HPDE6-E6E7 (cell line): ENCODE results near the gene TTLL11.

Experiments
- DNase-seq: peaks from one replicate; pipeline ENCODE4 v3.0.0; 2011; ENCODE audit warnings: missing footprints; ENCODE audit errors: extremely low spot score

The TTLL11 gene

DNA sequence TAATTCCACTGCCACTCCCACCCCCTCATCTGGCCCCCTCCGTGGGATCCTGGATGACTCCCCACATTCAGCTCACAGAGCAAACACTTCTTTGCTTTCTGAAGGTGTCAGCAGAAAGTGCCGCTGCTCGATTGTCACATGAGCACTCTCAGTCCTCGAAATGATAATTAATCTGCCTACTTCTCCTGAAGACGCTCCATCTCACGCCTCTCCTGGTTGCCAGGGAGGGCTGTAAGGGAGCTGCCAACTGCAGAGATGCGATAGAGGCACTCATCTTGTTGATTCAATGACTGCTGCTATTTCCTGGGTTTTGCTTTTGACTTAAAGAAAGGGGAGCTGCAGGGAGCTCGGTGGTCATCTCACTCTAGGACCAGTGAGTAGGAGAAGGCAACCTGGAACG is 235.2 kb downstream of the TTLL11 start:
- DNase-seq: no peak

- no peak for DNase-seq
Measured at GRCh38 chr9:121855476-121855875, 237.6 kb downstream of the TTLL11 start.

- no peak for DNase-seq
Measured at GRCh38 chr9:121853617-121854395, 239.3 kb downstream of the TTLL11 start.

DNA sequence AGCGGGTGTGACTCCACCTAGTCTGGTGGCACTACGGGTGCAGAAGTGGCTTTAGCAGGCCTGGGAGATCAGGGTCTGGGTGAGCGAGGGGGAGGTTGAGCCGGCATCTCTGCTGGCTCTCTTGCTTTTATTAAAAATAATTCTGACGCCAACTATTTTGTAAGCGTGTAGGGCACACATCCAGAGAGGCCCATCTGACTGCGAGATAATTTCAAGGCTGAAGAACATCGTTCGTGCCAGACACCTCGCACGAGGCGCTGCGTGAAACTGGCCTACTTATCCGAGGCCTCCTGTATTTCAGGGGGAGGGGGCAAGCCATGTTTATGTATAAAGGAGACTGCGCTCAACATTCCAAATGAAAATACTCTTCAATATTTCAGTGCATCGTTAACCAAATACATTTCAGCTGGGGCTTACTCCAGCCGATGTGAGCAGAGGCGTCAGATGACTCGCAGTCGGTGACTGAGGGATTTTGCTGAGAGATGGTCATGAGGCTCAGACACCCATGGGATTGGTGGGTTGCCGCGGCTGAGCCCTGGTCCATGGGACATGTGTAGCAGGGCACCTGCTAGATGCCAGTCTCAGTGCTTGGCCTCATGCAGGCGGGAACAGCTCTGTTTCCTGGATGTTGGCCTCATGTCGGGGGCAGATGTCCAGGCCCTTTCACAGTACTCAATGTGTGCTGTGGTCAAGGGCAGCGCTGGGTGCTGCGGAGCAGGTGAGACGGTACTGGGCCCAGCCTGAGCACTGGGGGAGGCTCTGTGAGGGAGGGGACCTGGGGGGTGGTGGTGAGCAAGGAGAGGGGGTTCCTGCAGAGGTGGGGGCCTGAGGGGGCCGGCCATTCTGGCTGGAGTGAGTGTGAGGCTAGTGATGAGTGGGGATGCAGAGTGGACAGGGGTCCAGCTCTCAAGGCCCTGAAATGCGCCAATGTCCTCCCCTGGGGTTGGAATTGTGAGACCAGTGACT is 240.2 kb downstream of the TTLL11 start:
- no peak for DNase-seq

- no peak for DNase-seq
Measured at GRCh38 chr9:121852241-121852640, 240.9 kb downstream of the TTLL11 start.

DNA sequence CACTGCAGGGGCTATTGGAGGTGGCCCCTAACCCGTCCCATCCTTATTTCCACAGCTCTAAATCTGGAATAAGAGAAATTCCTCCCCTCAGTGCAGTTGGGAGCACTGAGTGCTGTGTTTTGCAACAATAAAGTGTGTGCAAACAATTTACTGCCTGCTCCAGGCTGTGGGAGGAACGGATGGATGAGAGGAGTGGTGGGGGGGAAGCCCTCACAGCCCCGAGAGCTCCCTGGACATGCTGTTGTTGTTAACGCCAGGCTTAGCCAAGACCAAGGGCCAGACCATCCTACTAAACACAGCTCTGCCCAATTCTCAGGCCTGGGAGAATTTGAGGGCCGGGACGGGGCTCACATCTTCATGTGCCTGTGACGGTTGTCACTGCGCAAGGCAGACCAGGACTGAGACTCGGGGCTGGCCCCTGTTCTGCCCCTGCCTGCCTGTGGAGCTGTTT is 241.4 kb downstream of the TTLL11 start:
- no peak for DNase-seq

DNA sequence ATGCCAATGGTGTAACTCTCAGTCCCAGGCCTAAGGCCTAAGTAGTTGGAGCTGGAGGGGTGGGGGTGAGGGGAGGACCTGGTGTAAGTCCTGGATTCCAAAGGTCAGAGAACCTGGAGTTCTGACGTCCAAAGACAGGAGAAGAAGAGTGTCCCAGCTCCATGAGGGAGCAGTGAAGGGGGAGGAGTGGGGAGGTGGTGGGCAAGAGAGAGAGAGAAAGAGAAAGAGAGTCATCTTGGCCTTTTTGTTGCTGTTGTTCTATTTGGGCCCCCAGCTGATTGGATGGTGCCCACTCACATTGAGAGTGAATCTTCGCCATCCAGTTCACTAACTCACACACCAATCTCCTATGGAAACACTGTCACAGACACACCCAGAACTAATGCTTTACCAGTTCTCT is 242.7 kb downstream of the TTLL11 start:
- DNase-seq: no peak

DNA sequence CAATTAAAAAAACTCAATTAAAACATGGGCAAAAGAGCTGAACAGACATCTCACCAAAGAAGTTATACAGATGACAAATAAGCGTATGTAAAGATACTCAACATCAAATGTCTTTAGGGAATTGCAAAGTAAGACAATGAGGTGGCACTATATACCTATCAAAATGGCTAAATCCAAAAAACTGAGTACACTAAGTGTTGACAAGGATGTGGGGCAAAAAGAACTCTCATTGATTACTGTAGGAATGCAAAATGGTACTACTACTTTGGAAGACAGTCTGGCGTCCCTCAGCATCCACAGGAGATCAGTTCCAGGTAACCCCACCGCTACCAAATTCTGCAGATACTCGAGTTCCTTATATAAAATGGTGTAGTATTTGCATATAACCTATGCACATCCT is 243.6 kb downstream of the TTLL11 start:
- DNase-seq: no peak

DNA sequence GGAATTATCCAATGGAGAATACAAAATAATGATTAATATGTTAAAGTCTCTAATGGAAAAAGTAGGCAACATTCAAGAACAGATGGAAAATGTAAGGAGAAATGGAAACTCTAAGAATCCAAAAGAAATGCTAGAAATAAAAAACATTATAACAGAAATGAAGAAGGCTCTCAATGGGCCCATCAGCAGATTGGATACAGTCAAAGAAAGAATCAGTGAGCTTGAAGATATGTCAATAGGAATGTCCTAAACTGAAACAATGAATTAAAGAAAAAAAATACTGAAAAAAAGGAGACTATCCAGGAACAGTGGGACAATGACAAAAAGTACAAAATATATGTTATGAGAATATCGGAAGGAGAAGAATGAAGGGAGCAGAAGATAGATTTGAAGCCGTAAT is 248.5 kb downstream of the TTLL11 start:
- no peak for DNase-seq

DNA sequence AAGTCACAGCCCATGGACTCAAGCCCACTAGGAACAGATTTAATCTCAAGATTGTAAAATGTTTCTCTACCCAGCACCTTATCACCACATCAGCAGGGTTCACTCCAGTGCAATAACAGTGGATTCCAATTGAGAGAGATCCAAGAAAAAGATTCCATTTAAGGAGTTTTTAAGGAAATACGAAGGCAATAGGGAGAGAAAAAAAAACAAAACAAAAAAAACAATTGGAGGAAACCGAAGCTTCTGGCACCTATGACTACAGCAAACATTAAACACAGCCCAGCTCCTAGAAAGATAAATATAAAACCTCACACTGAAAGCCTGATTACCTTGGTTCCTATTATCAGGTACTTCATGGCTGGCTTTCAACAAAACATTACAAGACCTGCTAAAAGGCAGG is 249.0 kb downstream of the TTLL11 start:
- DNase-seq: no peak

DNA sequence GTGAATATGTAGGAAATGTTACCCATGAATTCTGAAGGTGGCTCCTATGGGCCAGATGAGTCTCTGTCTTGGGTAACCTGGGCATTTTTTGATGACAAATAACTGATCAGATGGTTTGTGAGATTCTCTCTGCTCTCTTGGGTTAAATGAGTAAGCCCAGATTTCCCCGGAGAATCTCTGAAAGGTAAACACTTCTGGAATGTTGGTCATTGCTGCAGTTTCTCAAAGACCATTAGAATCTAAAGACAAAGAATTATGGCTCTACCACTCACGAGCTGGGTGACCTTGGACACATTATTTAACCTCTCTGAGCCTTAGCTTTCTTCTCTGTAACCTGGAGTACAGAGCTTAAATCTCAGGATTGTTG is 250.5 kb downstream of the TTLL11 start:
- DNase-seq: no peak

GRCh38 chr9:121841771-121842611 is 251.1 kb downstream of the TTLL11 start:
- DNase-seq: no peak

DNA sequence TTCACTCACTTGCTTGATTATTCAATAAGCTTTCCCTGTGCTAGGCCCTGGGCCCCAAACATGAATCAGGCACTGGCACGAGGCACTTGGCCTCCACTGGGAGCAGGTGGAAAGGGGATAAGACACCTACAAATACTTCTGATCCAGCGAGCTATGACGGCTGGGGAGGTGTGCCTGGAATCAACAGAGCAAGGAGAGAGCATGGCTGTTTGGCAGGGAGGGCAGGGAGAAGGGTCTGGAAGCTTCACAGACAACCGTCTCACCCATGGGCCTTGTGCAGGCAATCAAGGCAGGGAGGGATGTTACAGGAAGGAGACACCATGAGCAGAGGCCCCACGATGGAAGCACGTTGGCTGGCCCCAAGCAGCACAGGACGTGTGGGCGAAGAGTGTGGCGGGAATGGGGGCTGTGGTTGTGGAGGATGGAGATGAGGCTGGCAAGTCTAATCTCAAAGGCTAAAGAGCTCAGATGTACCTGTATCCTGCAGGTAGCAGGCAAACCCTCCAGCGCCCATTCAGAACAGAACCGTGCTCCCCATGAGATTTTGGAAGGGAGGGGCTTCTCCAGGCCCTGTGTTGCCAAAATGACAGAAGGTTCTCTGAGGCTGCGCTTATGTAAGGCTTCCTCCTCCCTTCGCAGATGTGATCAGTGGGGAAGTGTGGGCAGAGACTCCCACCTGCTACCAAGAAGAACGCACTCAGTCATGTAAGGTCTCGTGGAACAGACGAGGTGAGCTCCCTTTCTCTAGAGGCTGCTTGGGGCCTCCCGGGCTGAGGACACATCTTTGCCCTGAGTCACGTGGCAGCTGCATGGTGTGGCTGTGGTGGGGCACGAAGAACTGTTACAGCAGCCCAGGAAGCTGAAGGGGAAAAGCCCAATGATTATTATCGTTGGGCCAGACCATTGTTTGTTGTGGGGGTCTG is 252.0 kb downstream of the TTLL11 start:
- no peak for DNase-seq

- DNase-seq: no peak
Measured at GRCh38 chr9:121839726-121840500, 253.2 kb downstream of the TTLL11 start.

DNA sequence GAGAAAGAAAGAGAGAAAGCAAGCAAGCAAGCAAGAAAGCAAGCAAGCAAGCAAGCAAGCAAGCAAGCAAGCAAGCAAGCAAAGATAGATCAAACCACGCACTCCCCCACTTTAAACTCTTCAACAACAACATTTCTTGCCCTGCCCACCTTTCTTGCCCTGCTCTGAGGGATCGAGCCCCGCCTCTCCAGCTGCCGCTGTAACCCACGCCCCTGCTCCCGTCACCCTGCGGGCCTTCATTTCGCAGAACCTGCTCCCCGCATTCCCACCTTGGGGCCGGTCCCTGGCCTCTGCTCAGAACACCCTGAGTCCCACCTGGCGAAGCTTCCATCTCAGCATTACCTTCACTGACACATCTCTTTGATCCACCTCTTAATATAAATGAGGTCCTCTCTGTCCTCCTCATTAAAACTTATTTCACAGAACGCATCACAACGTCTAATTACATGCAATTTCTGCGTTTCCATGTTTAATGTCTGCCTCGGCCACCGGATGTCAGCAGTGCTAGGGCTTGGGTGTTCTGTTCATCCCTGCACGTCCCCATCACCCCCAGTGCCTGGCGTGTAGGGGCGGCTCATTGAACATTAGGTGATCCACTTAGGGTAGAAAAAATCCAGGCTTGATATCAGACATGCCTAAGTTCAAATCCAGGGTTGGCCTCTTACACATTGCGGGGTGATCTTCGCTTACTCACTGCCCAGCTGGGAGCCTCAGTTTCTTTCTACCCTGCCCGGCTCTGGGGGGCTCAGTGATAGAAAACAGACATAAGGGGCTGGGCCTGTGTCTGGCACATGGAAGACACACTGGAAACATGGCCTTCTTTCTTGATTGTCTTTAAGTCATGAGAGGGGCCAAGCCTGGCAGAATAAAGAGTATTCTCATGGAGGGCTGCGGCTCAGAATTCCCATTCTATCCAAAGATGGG is 254.1 kb downstream of the TTLL11 start:
- DNase-seq: no peak

DNA sequence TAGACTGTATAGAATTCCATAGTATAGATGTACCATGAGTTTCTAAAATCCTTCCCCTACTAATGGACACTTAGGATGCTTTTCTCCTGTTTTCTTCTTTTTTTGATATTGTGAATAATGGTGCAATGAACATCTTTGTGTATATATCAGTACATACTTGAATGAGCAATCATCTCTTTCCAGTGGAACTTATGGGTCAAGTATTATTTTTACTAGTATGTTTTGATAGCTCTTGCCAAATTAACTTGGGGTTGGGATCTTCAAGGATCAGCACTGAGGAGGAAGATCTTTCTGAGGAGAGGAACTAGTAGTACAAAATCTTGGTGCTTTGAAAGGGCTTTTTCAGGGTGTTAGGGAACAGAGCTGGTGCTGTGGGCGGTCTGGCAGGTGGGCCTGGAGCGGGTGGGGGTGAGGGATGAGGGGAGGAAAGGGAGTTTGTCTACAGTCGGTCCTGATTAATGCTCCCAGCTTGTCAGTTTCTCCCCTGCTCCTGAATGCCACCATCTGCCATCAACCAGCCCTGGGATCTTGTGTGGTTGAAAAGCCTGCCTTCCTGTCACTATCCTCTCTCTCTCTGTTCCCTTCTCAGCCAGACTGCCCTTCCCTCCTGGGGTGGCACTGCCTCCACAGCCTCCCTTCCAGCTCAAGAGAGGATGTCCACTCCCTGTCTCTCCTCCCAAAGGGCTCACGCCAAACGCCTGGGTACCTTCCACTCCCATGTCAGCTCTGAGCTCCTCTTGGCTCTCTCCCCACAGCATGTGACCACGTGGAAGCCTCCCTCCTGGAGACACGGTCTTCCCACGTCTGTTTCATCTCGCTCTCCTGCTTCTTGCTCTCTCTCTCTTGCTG is 255.8 kb downstream of the TTLL11 start:
- DNase-seq: no peak

- no peak for DNase-seq
Measured at GRCh38 chr9:121836366-121836885, 256.7 kb downstream of the TTLL11 start.
